ENCODE results near the gene VSIG4.

GRCh38 chrX:66000178-66000577 lies 39.7 kb downstream of the VSIG4 start:
- no peak for TF ChIP-seq CTCF (IDR thresholded peaks at IDR 0.05)
- no peak for TF ChIP-seq POLR2AphosphoS5 (IDR thresholded peaks at IDR 0.05)
- no peak for TF ChIP-seq POLR2A (IDR thresholded peaks at IDR 0.05)
- TF ChIP-seq EP300 (IDR thresholded peaks at IDR 0.05): no peak

Measured in gastroesophageal sphincter (tissue), 3 donors.